HG03097 (cell line): ENCODE results near the gene SYT8.
"Not testable (repeated sequence)": the region's sequence is repeated elsewhere in the genome, so short reads cannot be mapped to it uniquely, and the experiment has no call there.

ENCODE experiments used
- ATAC-seq: cut with Tn5 transposase; IDR thresholded peaks from one replicate; pipeline ENCODE4 v1.9.1; 2021; ENCODE audit not compliant: unreplicated experiment, low FRiP score

Gene SYT8

DNA sequence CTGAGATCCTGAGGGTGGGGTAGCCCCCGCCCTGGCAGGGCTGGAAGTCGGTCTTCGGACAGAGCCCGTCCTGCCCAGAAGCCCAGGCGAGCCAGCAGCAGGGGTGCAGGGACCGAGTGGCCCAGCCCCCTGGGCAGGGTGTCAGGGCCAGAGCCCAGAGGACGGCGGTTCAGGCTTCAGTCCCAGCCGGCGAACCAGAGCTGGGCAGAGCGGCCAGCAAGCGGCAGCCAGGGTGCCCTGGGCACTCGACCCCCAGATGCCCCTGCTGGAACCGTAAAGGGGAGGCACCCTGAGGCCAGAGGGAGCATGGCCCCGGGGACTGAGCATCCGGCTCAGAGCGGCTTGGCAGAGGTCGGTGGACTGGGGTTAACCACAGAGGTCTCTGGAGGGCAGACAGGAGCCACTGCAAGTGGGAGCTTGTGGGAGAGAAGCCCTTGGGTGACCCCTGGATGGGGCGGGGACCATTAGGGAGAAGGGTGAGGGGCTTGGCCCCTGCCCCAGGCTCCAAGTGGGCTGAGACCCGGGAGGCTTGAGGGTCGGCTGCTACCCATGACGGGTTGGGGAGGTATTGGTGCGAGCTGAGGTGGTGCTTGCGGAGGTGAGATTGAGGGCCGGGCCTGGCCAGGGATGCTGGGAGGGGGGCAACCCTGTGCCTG lies 34.0 kb downstream of the SYT8 start:
- no peak for ATAC-seq

- no peak for ATAC-seq
These were observed 34.9 kb downstream of the SYT8 start for GRCh38 chr11:1869427-1870325.

- no peak for ATAC-seq
These were observed 35.5 kb downstream of the SYT8 start for GRCh38 chr11:1870326-1870696.

- no peak for ATAC-seq
These were observed 36.1 kb downstream of the SYT8 start for GRCh38 chr11:1870721-1871466.

- ATAC-seq, result no peak
These were observed 36.7 kb downstream of the SYT8 start for GRCh38 chr11:1871531-1871930.

- no peak for ATAC-seq
These were observed 37.6 kb downstream of the SYT8 start for GRCh38 chr11:1872267-1872985.

DNA sequence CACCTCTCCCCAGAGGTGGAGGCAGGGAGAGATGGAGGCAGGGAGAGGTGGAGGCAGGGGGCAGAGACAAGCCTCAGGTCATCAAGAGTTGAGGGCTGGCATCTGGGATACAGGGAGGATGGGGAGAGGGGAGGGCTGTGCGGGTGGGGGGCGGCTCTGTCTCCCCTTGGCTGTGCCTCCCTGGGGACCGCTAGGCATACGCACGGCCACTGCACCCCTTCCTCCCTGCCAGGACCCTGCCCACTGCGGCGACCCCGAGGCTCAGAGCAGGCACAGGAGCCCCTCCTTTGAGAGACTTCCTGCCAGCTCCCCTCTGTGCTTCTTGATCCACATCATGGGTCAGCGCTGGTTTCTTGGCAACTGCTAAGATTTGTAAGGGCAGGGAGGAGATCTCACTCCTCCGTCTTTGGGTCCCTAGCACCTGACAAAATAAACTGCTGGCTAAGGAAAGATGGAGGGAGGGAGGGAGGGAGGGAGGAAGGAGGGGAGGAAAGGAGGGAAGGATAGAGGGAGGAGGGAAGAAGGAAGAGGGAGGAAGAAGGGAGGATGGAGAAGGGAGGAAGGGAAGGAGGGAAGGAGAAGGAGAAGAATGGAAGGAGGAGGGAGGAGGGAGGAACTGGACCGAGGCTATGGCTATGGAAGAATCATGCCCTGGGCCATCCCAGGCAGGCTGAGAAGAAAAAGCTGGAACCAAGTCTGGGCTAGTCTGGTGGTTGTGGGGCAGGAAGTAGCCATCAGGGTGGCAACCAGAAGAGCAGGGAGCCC lies 38.4 kb downstream of the SYT8 start:
- ATAC-seq, result no peak

DNA sequence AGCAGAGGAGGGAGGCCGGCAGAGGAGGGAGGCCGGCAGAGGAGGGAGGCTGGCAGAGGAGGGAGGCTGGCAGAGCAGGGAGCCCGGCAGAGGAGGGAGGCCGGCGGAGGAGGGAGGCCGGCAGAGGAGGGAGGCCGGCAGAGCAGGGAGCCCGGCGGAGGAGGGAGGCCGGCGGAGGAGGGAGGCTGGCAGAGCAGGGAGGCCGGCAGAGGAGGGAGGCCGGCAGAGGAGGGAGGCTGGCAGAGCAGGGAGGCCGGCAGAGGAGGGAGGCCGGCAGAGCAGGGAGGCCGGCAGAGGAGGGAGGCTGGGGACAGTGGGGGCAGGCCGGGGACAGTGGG lies 39.0 kb downstream of the SYT8 start:
- not testable (repeated sequence) for ATAC-seq

GRCh38 chr11:1874441-1875092 lies 39.8 kb downstream of the SYT8 start:
- ATAC-seq, result not testable (repeated sequence)

DNA sequence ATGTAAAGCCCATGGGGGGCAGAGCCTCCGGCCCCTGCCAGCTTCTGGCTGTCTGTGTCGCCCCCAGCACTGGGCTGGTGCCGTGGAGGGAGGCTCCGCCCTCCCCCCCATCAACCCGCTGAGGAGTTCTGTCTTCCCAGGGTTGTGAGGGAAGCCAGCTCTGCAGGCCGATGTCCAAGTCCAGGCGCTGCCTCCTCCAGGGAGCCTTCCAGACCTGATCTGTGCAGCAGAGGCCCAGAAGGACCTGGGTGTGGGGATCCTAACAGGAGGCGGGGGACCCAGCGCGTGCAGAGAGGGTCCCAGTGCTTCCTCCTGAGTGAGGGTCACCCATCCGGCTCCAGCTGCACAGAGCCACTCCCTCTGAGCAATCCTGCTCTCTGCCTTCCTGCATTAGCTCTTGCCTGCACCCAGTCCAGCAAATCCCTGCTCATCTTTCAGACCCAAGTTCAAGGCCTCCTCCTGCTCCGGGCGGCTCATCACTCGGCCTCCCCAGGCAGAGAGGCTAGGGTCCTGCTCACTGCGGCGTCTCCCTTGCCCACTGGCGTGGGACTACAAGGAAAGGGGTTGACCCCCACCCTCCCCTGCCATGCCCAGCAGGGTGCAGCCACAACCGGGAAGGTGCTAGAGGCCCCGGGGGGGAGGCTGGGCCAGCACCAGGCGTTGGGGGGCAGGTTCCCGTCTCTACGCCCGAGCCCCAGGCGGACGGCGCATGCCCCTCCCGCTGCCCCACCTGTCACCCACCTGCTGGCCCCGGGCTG lies 40.5 kb downstream of the SYT8 start:
- ATAC-seq, result no peak

DNA sequence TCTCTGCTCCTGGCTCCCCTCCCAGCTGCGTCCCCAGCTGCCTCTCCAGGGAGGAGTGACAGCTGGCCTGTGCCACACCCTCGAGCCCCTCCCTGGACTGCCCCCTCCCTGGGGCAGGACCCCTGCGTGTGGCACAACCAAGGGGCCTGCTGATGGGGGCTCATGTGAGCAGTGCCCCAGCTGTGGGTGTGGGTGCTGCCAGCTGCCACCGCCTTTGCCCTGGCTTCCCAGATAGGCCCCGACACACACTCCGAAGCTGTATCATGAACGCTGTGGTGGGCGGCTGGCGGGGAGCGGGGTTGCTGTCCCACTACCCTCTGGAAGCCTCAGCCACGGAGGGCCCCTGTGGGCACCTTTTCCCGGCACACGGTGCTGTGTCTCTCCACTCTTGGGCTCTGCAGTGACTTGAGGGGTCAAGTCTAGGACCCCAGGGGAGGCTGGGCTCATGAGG lies 41.1 kb downstream of the SYT8 start:
- ATAC-seq, result not testable (repeated sequence)

DNA sequence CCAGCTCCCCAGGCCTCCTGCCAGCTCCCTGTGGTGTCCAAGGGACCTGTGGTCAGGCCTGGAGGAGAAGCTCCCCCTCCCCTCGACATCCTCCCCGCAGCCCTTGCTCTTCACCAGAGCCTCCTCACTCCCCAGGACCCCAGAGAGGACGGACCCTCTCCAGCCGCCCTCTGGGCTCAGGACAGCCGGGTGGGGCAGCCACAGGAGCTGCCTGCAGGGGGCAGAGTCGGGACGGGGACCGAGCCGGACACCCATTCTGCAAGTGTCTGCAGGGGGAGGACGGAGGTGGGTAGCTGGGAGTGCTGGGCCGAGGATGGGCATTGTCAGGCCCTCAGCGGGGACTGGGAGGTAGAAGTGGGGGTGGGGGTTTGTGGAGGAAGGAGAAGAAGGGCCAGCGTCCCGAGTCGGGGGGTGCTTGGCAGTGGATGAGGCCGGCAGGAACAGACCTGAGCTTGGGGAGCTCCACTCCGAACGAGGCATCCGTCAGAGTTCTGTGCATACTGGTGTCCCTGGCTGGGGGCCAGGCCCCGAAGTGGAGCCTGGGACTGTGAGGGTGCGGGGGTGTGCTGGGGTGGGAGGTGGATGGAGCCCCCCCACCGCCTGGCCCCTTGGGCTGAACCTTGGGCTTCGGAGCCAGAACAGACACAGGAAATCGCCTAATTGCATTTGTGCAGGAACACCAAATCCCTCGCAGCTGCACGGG lies 41.7 kb downstream of the SYT8 start:
- no peak for ATAC-seq

- ATAC-seq, result no peak
These were observed 42.7 kb downstream of the SYT8 start for GRCh38 chr11:1877211-1878136.

GRCh38 chr11:1878137-1879031 lies 43.6 kb downstream of the SYT8 start:
- no peak for ATAC-seq

DNA sequence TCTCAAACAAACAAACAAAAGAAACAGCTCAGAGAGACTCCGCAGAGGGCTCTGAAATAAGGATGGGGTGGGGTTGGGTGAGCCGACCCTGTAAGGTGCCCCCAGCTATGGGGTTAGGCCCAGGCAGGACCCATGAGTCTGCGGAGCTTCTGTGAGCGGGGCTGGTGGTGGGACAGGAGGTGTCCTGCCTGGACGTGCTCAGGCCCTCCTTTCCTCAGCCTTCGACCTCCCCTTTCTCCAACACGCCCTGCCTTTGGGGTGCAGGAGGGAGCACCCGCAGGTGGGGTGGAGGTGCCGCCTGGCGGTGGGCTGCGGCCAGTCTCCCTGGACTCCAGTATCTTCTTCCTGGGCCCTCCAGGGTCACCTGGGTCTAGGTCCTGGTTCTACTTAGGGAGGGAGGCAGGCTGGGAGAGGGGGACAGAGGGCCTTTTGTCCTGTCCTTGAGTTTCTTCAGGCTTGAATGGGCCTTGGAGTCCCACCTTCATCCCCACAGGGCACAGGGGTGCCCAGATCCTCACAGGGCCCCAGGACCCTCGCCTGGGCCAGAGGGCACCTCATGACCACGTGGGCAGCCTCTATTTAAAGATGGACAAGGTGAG lies 44.7 kb downstream of the SYT8 start:
- no peak for ATAC-seq
